IPS-20b (cell line): ENCODE results near the gene BTC.
A peak's percentile ranks its signal among the peaks of the same experiment; 100 is the strongest.

Experiments used
- H3K27ac ChIP-seq: one replicate; pipeline ENCODE4 v1.5.1; 2013; ENCODE audit warnings: low read length
- H3K27me3 ChIP-seq: 2 replicates; pipeline ENCODE4 v1.6.1; 2013; ENCODE audit warnings: mild to moderate bottlenecking, low read length, inconsistent platforms; ENCODE audit not compliant: insufficient read depth
- H3K36me3 ChIP-seq: 2 replicates; pipeline ENCODE4 v1.6.1; 2013; ENCODE audit warnings: low read depth, mild to moderate bottlenecking, inconsistent platforms, low read length, moderate library complexity; ENCODE audit not compliant: insufficient read depth
- H3K4me1 ChIP-seq: 2 replicates; pipeline ENCODE4 v1.6.1; 2013; ENCODE audit warnings: mild to moderate bottlenecking, control low read depth, inconsistent platforms, low read length, moderate library complexity; ENCODE audit not compliant: insufficient read depth
- H3K4me3 ChIP-seq: 2 replicates; pipeline ENCODE4 v1.5.1; 2013; ENCODE audit warnings: mild to moderate bottlenecking, low read length, inconsistent platforms
- H3K9ac ChIP-seq: 2 replicates; pipeline ENCODE4 v1.6.1; 2013; ENCODE audit warnings: low read depth, mild to moderate bottlenecking, inconsistent platforms, low read length, moderate library complexity
- H3K9me3 ChIP-seq: 2 replicates; pipeline ENCODE4 v1.6.1; 2013; ENCODE audit warnings: mild to moderate bottlenecking, low read depth, low read length, inconsistent platforms; ENCODE audit not compliant: insufficient read depth

BTC gene

DNA sequence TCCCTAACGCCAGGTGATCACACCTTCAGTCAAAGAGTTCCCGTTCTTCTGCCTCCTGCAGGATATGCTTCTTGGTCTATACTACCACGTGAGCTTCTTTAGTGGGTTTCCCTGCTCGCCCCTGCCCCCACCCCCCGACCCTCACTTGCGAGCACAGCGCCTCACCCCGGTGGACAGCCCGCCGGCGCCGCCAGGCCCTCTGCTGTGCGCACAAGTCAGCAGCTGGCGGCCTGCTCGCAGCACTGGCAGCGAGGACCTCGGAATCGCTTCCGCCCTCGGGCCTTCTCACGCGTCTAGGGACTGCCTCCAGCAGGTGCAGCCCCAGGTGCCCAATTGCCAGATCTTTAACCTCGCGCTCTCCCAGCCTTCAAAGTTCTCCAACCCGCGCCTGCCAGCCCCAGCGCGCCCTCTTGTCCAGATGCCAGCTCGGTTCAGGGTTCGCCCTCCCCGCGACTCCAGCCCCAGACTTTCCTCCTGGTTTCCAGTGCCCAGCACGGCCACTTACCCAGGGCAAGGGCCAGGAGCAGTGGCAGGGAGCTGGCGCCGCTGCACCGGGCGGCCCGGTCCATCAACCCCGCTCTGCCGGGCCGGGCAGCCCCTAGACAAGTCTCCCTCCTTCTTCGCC lies 454 bp downstream of the BTC start:
- Histone ChIP-seq H3K9me3 (no peaks in the 10 kb centered on the region), H3K36me3 (no peaks in the 10 kb centered on the region), H3K27ac (no peak overlapping the region), H3K9ac (peak overlapping the region; percentile 46; the same call in 1 of the 2 replicates), H3K4me3 (peak overlapping the region; percentile 79), H3K4me1 (peaks cover 10% of the 10 kb centered on the region; the same call in 1 of the 2 replicates), H3K27me3 (peaks cover 37% of the 10 kb centered on the region)

DNA sequence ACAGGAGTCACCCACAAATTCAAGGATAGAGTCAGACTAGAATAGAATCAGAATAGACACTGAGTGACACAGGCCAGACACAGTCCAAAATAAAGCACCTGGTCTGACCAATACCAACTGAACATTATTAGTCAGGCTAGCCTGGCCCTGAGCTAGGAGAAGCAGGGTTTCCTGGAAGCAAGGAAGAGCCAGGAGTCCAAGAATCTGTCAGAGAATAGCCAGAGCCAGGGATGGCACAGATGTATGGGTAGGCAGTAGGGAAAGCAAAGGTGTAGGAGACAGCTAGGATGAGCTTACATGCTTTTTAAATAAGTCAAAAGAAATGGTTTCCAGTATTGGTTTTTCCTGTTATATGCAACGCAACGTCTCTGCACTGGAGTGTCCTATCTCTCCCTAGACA lies 3.7 kb downstream of the BTC start:
- Histone ChIP-seq H3K27me3 (peaks cover 35% of the 10 kb centered on the region), H3K4me1 (peaks cover 10% of the 10 kb centered on the region; the same call in 1 of the 2 replicates), H3K27ac (no peak overlapping the region), H3K9ac (no peak overlapping the region), H3K9me3 (no peaks in the 10 kb centered on the region), H3K36me3 (no peaks in the 10 kb centered on the region), H3K4me3 (no peak overlapping the region)

DNA sequence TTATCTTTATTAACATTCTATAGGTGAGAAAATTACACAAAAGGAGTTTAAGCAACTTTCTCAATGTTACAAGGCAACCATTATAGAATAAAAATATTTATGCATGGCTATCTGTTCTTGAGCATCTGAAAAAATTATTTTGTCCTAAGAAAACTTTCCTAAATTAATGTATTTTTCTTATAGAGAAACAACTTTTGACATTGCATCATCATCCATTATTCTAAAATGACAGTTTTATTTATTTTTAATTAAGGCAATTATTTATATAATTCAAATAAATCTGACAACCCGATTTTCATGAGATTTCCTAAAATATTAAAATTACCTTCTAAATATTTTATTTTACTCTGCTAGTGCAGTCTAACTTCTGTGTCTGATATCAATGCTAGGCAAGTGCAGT lies 4.8 kb downstream of the BTC start:
- Histone ChIP-seq H3K36me3 (no peaks in the 10 kb centered on the region), H3K9me3 (no peaks in the 10 kb centered on the region), H3K4me1 (peaks cover 7% of the 10 kb centered on the region; the same call in 1 of the 2 replicates), H3K4me3 (no peak overlapping the region), H3K27me3 (peaks cover 24% of the 10 kb centered on the region), H3K9ac (no peak overlapping the region), H3K27ac (no peak overlapping the region)

DNA sequence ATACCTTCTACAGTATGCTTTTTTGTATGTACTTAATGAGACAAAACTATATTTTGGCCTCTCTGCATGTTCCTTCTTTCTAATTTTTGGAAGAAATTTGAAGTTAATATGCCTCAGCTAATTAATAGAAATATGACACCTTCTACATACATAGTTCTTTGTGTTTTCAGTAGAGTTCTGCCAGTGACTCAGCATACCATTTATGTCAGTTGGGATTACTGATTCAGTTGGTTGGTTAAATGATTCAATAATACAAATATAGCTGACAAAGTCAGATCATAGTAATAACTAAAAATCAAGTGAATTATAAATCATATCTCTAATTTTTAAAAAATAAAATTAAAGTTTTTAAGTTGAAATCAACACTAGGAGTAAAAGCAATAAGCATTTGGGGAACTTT lies 16.8 kb downstream of the BTC start:
- H3K36me3 ChIP-seq: no peaks in the 10 kb centered on the region
- no peaks in the 10 kb centered on the region for H3K27me3 ChIP-seq
- no peak overlapping the region for H3K9ac ChIP-seq
- H3K4me3 ChIP-seq: no peak overlapping the region
- H3K4me1 ChIP-seq: no peaks in the 10 kb centered on the region
- no peaks in the 10 kb centered on the region for H3K9me3 ChIP-seq
- H3K27ac ChIP-seq: no peak overlapping the region

DNA sequence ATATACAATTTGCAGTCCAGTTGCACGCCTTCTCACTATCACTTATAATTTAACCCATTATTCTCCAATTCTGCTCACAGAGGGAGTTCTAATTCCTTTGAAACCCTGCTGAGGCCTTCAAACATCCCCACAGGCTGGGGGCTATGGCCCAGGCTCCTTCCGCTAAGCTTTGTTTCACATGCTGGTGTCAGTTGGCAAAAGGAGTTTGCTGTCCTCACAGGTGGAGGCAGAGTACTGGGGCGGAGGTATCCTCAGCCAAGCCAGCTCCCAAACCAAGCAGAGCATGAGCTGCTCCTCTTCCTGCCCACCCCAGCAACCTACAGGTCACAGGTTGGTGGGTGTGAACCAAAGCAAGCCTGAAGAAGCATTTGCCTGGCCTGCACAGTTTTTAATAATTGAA lies 21.5 kb downstream of the BTC start:
- Histone ChIP-seq H3K4me1 (no peaks in the 10 kb centered on the region), H3K9me3 (no peaks in the 10 kb centered on the region), H3K36me3 (no peaks in the 10 kb centered on the region), H3K9ac (no peak overlapping the region), H3K27ac (no peak overlapping the region), H3K4me3 (no peak overlapping the region), H3K27me3 (no peaks in the 10 kb centered on the region)

DNA sequence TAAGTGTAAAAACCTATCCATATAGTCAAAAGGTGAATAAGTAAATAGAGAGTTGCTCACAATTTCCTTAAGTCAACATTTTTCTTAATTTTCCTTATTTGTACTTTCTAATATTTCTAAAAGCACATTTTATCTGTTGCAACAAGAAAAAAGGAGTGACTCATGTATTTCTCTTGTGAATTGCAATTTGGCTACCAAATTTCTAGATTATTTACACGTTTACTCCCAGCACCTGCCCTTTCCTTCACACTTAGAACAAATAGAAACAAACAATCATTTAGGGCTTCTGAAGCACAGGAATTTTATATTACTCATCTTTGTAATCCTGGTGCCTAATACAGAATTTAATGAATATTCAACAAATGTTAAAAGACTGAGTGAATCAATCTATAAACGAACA lies 22.2 kb downstream of the BTC start:
- no peaks in the 10 kb centered on the region for H3K9me3 ChIP-seq
- no peaks in the 10 kb centered on the region for H3K4me1 ChIP-seq
- H3K27ac ChIP-seq: no peak overlapping the region
- H3K27me3 ChIP-seq: no peaks in the 10 kb centered on the region
- H3K9ac ChIP-seq: no peak overlapping the region
- no peak overlapping the region for H3K4me3 ChIP-seq
- H3K36me3 ChIP-seq: no peaks in the 10 kb centered on the region

DNA sequence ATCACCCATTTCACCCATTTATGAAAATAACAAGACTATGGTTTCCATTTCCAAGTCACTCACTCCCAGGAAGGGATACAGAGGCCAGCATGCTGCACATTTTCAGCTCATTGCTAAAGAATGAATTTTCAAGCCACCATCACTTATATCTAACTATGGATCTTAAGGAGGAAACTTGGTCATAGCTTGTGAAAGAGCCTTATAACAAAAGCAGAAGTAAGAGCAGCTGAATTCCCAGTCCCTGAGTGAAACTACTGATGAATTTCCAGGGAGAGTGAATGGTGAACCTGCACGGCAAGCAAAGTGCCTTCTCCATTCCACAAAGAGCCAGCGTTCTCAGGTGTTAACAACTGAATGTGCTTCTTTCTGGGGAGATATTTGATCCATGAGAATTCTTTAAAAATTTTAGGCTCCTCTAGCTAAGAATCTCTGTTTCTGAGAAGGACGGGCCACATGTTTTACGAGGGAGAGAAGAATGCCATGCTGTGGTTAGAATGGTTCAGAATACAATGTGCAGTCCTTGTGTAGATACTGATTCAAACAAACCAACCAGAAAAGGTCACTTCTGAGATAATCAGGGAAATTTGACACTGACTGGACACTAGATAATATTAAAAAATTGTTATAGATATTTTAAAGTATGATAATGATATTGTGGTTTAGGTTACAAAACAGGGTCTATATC lies 24.0 kb downstream of the BTC start:
- no peaks in the 10 kb centered on the region for H3K27me3 ChIP-seq
- no peak overlapping the region for H3K9ac ChIP-seq
- no peak overlapping the region for H3K4me3 ChIP-seq
- no peaks in the 10 kb centered on the region for H3K9me3 ChIP-seq
- H3K27ac ChIP-seq: no peak overlapping the region
- no peaks in the 10 kb centered on the region for H3K4me1 ChIP-seq
- H3K36me3 ChIP-seq: no peaks in the 10 kb centered on the region

DNA sequence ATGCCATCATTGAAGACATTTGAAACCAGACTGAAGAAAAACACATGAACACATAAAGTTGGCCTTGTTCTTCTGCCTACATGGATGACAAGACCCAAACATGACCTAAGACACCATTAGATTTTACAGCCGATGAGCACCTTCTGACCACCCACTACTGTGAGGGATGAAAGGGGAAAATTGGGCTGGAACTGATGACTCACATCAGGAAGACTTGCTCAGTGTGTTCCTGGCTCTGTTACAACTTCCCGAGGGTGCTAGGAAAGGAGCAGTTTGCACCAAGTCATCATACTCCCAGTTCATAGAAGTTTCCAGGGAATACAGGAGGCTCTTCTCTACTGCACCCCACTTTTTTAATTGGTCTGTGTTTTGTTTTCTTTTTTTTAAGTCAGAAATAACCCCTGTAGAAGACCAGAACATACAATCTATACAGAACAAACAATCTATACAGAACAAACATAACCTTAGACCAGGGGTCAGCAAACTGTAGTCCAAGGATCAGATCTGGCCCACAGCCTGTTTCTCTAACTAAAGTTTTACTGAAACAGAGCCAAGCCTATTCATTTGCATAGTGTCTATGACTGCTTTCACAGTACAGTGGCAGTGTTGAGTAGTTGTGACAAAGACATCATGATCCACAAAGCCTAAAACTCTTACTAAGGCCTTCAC lies 25.3 kb downstream of the BTC start:
- no peaks in the 10 kb centered on the region for H3K9me3 ChIP-seq
- H3K27ac ChIP-seq: no peak overlapping the region
- H3K4me1 ChIP-seq: no peaks in the 10 kb centered on the region
- no peaks in the 10 kb centered on the region for H3K36me3 ChIP-seq
- H3K27me3 ChIP-seq: no peaks in the 10 kb centered on the region
- no peak overlapping the region for H3K4me3 ChIP-seq
- H3K9ac ChIP-seq: no peak overlapping the region

DNA sequence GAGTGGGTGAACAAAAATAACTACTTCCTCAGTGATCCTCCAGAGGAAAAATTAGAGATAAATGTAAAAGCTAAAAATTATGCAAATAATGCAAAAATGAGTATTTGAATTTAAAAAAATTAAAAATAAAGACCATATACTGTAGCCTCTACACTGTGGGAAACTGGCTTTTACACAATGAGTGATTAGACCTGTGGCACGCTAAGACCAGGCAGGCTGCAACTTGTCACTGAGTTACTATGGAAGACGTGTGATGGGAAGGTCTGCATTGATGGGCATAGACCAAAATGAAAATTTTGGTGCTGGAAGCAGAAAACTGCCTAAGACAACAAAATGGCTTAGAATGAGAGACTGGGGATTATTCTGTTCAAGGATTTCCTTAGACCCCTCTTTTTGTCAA lies 30.2 kb downstream of the BTC start:
- H3K36me3 ChIP-seq: no peaks in the 10 kb centered on the region
- no peak overlapping the region for H3K27ac ChIP-seq
- H3K27me3 ChIP-seq: no peaks in the 10 kb centered on the region
- H3K9ac ChIP-seq: no peak overlapping the region
- H3K9me3 ChIP-seq: no peaks in the 10 kb centered on the region
- H3K4me3 ChIP-seq: no peak overlapping the region
- no peaks in the 10 kb centered on the region for H3K4me1 ChIP-seq

DNA sequence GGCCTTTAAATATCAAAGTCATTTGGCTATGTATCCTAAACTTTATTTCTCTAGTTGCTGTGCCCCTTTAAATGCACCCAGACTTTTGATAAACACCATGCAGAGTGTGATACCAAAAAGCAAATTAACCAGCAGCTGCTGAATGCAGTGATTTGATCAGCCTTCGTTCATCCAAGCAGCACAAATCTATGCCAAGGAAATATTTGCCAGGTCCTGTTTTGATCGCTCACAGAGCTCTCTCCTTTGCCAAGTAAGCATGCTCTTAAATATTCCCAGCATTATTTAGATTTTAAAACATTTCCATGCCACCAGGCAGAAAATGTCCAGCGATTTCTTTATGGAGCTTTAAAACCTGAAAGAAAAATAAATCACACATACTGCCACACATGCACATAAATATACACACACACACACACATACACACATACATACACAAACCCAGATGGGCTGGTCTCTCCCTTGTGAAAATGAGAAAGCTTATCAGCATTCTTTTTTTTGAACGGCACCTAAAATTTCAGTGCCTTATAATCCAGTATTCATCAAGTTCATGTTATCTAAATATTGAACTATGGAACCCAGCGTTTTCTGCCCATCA lies 35.7 kb downstream of the BTC start:
- Histone ChIP-seq H3K9me3 (no peaks in the 10 kb centered on the region), H3K27ac (no peak overlapping the region), H3K36me3 (no peaks in the 10 kb centered on the region), H3K4me1 (no peaks in the 10 kb centered on the region), H3K27me3 (no peaks in the 10 kb centered on the region), H3K4me3 (no peak overlapping the region), H3K9ac (no peak overlapping the region)

DNA sequence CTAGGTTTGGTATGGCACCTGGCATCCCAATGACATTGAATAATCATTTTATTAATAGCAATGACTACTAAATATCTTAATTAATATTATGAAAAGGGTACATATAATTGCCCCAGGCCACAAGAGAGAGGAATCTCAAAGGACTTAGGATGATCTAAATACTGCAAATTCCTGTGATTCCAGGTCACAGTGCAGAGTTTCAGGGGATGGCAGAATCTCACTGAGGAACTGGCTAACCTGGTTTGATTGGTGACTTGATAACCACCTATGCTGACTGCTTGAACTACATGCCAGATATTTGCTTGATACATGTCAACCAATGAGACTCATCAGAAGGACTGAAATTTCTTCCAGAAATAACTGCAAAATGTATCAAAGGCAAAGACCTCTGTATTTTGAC lies 37.2 kb downstream of the BTC start:
- Histone ChIP-seq H3K36me3 (no peaks in the 10 kb centered on the region), H3K27me3 (no peaks in the 10 kb centered on the region), H3K4me3 (no peak overlapping the region), H3K9ac (no peak overlapping the region), H3K27ac (no peak overlapping the region), H3K9me3 (no peaks in the 10 kb centered on the region), H3K4me1 (no peaks in the 10 kb centered on the region)

DNA sequence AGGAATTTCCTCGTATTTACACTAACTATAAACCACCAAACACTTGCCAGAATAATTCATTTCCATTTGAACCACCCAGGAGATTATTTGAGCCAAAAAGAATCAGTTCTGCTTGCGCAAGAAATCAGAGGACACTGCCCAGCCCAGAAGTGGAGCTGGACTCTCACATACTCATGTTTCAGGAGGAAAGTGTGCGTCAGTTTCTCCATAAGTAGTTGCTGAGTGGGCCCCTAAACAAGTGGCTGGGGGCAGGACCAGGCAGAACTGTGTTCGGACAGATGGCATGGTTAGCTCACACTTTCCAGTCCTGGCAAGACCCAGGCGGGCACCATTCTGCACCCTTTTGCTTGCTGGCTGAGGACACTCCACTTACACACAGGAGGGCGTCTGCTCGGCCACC lies 38.8 kb downstream of the BTC start:
- no peak overlapping the region for H3K9ac ChIP-seq
- no peaks in the 10 kb centered on the region for H3K27me3 ChIP-seq

More for the DNA sequence above, 38.8 kb downstream of the BTC start:
- Histone ChIP-seq H3K4me3 (no peak overlapping the region), H3K27ac (no peak overlapping the region), H3K4me1 (no peaks in the 10 kb centered on the region), H3K9me3 (no peaks in the 10 kb centered on the region), H3K36me3 (no peaks in the 10 kb centered on the region)
